ENCODE data around the gene COTL1.
A peak's percentile ranks its signal among the peaks of the same experiment; 100 is the strongest.

Gene COTL1

GRCh38 chr16:84652566-84652965 lies 34.7 kb upstream of the COTL1 start:
- TF ChIP-seq, protein P1, sequence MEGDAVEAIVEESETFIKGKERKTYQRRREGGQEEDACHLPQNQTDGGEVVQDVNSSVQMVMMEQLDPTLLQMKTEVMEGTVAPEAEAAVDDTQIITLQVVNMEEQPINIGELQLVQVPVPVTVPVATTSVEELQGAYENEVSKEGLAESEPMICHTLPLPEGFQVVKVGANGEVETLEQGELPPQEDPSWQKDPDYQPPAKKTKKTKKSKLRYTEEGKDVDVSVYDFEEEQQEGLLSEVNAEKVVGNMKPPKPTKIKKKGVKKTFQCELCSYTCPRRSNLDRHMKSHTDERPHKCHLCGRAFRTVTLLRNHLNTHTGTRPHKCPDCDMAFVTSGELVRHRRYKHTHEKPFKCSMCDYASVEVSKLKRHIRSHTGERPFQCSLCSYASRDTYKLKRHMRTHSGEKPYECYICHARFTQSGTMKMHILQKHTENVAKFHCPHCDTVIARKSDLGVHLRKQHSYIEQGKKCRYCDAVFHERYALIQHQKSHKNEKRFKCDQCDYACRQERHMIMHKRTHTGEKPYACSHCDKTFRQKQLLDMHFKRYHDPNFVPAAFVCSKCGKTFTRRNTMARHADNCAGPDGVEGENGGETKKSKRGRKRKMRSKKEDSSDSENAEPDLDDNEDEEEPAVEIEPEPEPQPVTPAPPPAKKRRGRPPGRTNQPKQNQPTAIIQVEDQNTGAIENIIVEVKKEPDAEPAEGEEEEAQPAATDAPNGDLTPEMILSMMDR (IDR thresholded peaks at IDR 0.05; ENCODE audit: low read depth, low read length), result no peak
- no peak overlapping the region for H3K4me3 ChIP-seq (ENCODE audit: low read depth, low read length)

DNA sequence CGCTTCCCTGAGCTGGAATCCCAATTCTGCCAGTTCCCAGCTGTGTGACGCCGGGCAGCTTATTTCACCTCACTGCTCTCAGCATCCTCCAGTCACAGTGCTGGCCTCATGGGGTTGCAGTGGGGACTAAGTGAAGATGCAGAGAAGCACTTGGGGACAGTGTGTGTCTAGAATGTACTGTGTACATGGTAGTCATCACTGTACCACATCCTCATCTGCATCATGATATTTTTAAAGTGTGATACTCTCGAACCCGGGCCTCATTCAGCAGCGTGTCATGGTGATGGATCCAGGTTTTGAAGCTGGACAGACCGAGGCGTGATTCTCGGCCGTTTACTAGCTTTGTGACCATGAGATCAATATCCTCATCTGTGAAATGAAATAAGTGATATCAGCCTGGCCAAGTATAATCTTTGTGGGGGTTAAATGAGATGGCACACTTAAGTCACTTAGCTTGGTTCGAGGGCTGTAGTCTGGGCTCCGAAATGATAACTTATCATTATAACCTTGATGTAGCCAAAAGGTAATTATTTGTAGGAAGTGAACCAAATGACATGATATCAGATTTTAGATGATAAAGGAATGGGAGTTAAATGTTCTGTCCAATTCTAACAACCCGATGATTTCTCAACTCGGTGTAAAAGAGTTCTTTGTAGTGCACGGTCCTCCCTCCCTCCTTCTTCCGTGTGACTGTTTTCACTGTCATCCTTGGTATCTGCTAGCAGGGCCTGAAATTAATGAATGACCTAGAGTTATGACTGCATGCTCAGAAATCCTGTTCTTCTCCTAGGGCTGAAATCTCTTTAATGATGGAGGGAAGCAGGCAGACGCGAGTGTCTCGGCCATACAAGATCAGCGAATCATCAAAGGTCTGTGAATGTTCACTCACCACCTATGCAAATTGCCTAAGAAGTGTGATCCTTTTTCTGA lies 32.4 kb upstream of the COTL1 start:
- no peak overlapping the region for H3K4me3 ChIP-seq (ENCODE audit: low read depth, low read length)
- TF ChIP-seq, protein P1 (IDR thresholded peaks at IDR 0.05; ENCODE audit: low read depth, low read length), result no peak

DNA sequence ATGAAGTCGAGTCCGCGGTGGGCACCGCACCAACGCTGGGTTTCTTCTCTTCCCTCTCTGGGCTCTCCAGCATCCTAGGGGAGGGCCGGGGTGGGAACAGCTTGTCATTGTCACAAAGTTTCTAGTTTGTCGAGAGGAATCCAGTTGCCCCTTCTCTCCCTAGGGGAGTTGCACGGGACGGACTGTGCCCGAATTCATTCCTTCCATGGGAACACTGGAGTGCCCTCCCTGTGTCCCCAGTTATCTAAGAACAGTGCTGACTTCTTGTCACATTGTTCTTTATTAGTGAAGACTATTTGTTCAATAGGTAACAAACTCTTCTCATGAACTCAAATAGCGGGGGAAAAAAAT lies 31.6 kb upstream of the COTL1 start:
- H3K4me3 ChIP-seq (ENCODE audit: low read depth, low read length), result peak overlapping the region; percentile 76
- TF ChIP-seq, protein P1 (IDR thresholded peaks at IDR 0.05; ENCODE audit: low read depth, low read length), result no peak

- TF ChIP-seq, protein P1 (IDR thresholded peaks at IDR 0.05; ENCODE audit: low read depth, low read length), result no peak
- H3K4me3 ChIP-seq (ENCODE audit: low read depth, low read length), result peak overlapping the region; percentile 76
Measured at GRCh38 chr16:84648595-84649510, 31.0 kb upstream of the COTL1 start.

- TF ChIP-seq, protein P1 (IDR thresholded peaks at IDR 0.05; ENCODE audit: low read depth, low read length), result no peak
- H3K4me3 ChIP-seq (ENCODE audit: low read depth, low read length), result peak within 1 kb of the TSS; percentile 76
Measured at GRCh38 chr16:84647828-84648594, 30.1 kb upstream of the COTL1 start, which contains the start of gene KLHL36. TSS of gene KLHL36 (plus strand) at chr16:84648511. CDS start at chr16:84650868, 2,357 bp downstream.

GRCh38 chr16:84643674-84644073 lies 25.8 kb upstream of the COTL1 start:
- TF ChIP-seq, protein P1 (IDR thresholded peaks at IDR 0.05; ENCODE audit: low read depth, low read length), result no peak
- no peak overlapping the region for H3K4me3 ChIP-seq (ENCODE audit: low read depth, low read length)

Measured in WI38 (cell line).